Astrocyte of the cerebellum (primary cell): Measurements from ENCODE around the gene TLR6.

ENCODE experiments used
- DNase-seq: peaks from one replicate; pipeline ENCODE4 v3.0.0-alpha.2; 2011; ENCODE audit warnings: low read depth
- H3K4me3 ChIP-seq: 2 replicates; pipeline ENCODE4 v1.5.1; 2011; ENCODE audit warnings: mild to moderate bottlenecking, low read depth, low read length, moderate library complexity
- CTCF ChIP-seq: IDR thresholded peaks from 2 replicates; pipeline ENCODE4 v1.5.1; 2012; ENCODE audit warnings: low read length, low read depth, moderate library complexity, mild to moderate bottlenecking; ENCODE audit errors: missing control alignments
- in situ Hi-C: cut with HindIII; loops from 2 replicates; pipeline ENCODE4 v1.10.0; 2017; ENCODE audit warnings: low sequenced_read_pairs

TLR6 gene

GRCh38 chr4:38775326-38775725 is 81.3 kb downstream of the TLR6 start:
- H3K4me3 ChIP-seq, result no peak overlapping the region
- TF ChIP-seq CTCF, result no peak
- in situ Hi-C loops, result no loop called here
- no peak for DNase-seq

DNA sequence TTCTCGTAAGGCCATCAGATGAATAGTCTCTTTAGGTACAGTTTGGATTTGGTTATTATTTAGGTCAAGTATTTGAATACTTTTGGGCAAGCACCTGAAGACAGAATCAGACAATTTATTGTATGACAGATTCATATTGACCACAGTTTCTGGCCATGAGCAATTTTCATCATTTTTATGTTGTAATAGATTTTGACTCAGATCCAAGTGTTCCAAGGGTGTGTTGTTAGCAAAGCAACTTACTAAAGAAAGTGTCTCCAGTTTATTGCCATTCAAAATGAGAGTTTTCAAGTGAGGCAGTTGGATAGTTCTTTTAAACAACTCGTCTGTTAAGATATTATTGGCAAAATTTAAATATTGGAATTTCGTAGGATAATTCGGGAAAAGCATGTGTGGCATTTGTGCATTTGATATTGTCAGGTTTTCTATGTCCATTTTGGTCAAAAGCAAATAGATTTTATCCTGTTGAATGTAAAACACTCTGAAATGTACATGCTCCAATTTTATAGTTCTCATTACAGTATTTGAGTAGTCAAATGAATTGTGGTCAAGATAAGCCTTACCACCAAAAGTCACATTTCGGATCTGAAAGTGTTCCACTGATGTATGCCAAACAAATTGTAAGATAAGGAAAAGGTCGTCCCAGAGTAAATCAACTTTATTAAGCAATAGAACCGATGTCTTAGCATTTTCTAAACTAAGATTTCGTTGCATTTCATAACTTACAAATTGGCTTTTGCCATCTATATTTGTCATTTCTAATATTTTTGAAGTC is 82.2 kb downstream of the TLR6 start:
- in situ Hi-C loops, result no loop called here
- H3K4me3 ChIP-seq, result no peak overlapping the region
- TF ChIP-seq CTCF, result no peak
- no peak for DNase-seq
